OCI-LY7 (cell line): ENCODE results near the gene NR3C1.

Experiments
- CTCF ChIP-seq: fragments of 200-600 bp; sonication (generic); conservative IDR thresholded peaks from 2 replicates; pipeline ENCODE4 v1.5.1; 2014; ENCODE audit warnings: mild to moderate bottlenecking, antibody characterized with exemption, low read length, moderate library complexity, mixed read lengths
- EZH2phosphoT487 ChIP-seq: fragments of 200-600 bp; sonication (generic); IDR thresholded peaks from 2 replicates; pipeline ENCODE4 v1.6.1; 2018; ENCODE audit warnings: low read depth, borderline replicate concordance, mild to moderate bottlenecking, mixed run types, antibody characterized with exemption, low read length, moderate library complexity, mixed read lengths

GRCh38 chr5:143406408-143406807 is 2.9 kb upstream of the NR3C1 start:
- TF ChIP-seq CTCF, result no peak
- TF ChIP-seq EZH2phosphoT487, result no peak
